ENCODE results near the gene FAM227A. TPM values are rescaled to one million over a fixed set of nuclear protein-coding genes. Genes with fewer than 3 reads are reported as not detected.

The FAM227A gene
- total and polyA plus RNA-seq, 2 of the 13 experiments (the other 11 are each of a cell fraction or from before 2014, with no cell fraction given) = 1.0 to 1.5 TPM

DNA sequence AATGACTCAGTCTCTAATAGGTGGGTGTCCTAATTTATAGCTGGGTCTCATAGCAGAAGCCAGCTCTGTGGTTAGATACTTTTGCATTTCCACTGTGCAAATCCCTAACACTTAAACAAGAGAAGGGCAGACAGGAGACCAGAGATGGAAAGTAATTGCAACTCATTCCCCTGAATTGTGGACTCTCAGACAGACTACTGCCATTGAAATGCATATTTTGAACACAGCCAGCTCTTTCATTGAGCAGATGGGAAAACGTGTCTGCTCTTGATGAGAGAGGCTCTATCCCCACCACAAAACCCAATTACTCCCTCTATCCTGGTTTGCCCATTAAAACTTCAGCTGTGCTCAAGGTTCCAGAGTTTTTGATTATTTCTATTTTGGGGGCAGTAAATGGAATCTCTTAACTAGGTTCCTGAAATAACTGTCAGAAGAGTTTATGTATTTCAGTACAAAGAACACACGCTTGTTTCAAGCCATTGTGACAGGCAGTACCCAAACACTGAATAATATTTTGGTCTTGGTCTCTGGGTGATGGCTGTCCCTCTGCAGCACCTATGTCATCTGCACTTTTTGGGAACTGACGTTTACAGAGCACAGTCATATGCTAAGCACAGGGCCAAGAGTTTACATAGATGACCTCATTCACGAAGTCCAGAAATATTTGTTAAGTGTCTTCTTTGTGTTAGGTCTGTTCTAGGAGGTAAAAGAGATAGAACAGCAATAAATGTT lies 41.7 kb downstream of the FAM227A start:
- no TSS peak for BruUV-seq (replicated peaks)
- POLR2A ChIA-PET = no interaction called here
- Histone ChIP-seq H3K27me3 (ENCODE audit: control insufficient read depth in 1 of 2, insufficient read depth in 2 of 2, low read length in 2 of 2) (no peaks in the 10 kb centered on the region), H3K4me2 (ENCODE audit: low read depth, low read length) (no peak overlapping the region), H3K4me1 (ENCODE audit: insufficient read depth, low read length) (peaks cover 12% of the 10 kb centered on the region), H3K4me3 (replicated peaks in 1 of 3; ENCODE audit: insufficient read depth in 1 of 3, low read depth in 2 of 3, low read length in 3 of 3) (no peak overlapping the region), H3K27ac (ENCODE audit: extremely low read length, insufficient read depth, low read length) (no peak overlapping the region), H4K20me1 (ENCODE audit: insufficient read depth, low read length) (no peaks in the 10 kb centered on the region; the same call in 1 of the 2 replicates), H3K36me3 (replicated peaks in 1 of 2; ENCODE audit: control insufficient read depth in 1 of 2, insufficient read depth in 2 of 2, low read length in 2 of 2) (no peaks in the 10 kb centered on the region), H3K9me3 (ENCODE audit: low read length) (no peaks in the 10 kb centered on the region), H2AFZ (ENCODE audit: low read length) (no peak overlapping the region), H3K79me2 (ENCODE audit: insufficient read depth, low read length) (no peaks in the 10 kb centered on the region), H3K9ac (ENCODE audit: insufficient read depth, low read depth, low read length) (no peak overlapping the region)
- 42% methylated on average over 4 of the region's 4 CpGs for WGBS (ENCODE audit: low lambda C conversion rate)
- no peak for FAIRE-seq
- CTCF ChIA-PET (ENCODE audit: low intra/inter-chr PET ratio, low total read pairs) = no interaction called here
- intact Hi-C loops (cut with micrococcal nuclease; ENCODE audit: unreplicated experiment) = no loop called here
- peak; percentile 32 for DNase-seq (ENCODE audit: low spot score)
- TF ChIP-seq ATF2 (CRISPR knock-in tag; IDR thresholded peaks at IDR 0.05) (0 out of 2 replicates have a peak, but pooled peaks have one; percentile 35), FOSL2 (CRISPR knock-in tag; IDR thresholded peaks at IDR 0.05) (0 out of 2 replicates have a peak, but pooled peaks have one; percentile 7), GTF2F1 (IDR thresholded peaks at IDR 0.05; ENCODE audit: low read length) (no peak), HNRNPK (IDR thresholded peaks at IDR 0.05; ENCODE audit: low read depth, low read length, poor library complexity, severe bottlenecking) (no peak), ZNF205 (CRISPR knock-in tag; IDR thresholded peaks at IDR 0.05) (peak; percentile 91), ELF3 (CRISPR knock-in tag; IDR thresholded peaks at IDR 0.05) (no peak), ZC3H4 (CRISPR knock-in tag; IDR thresholded peaks at IDR 0.05; ENCODE audit: borderline replicate concordance) (no peak), ATF7 (IDR thresholded peaks at IDR 0.05) (peak; percentile 47; the same call in 1 of the 2 replicates), ATF7 (CRISPR knock-in tag; IDR thresholded peaks at IDR 0.05) (no peak), HOMEZ (CRISPR knock-in tag; IDR thresholded peaks at IDR 0.05; ENCODE audit: low read depth) (0 out of 2 replicates have a peak, but pooled peaks have one; percentile 39), ATAD3A (CRISPR knock-in tag; IDR thresholded peaks at IDR 0.05) (no peak), FOXA1 (IDR thresholded peaks at IDR 0.05) (no peak), FOXA1 (CRISPR knock-in tag; IDR thresholded peaks at IDR 0.05) (peak; percentile 25; the same call in 1 of the 2 replicates), THAP7 (CRISPR knock-in tag; IDR thresholded peaks at IDR 0.05) (no peak)
- TF ChIP-seq, protein P1, sequence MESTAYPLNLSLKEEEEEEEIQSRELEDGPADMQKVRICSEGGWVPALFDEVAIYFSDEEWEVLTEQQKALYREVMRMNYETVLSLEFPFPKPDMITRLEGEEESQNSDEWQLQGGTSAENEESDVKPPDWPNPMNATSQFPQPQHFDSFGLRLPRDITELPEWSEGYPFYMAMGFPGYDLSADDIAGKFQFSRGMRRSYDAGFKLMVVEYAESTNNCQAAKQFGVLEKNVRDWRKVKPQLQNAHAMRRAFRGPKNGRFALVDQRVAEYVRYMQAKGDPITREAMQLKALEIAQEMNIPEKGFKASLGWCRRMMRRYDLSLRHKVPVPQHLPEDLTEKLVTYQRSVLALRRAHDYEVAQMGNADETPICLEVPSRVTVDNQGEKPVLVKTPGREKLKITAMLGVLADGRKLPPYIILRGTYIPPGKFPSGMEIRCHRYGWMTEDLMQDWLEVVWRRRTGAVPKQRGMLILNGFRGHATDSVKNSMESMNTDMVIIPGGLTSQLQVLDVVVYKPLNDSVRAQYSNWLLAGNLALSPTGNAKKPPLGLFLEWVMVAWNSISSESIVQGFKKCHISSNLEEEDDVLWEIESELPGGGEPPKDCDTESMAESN (CRISPR knock-in tag; conservative IDR thresholded peaks at IDR 0.05) = no peak
- TF ChIP-seq, protein P2, sequence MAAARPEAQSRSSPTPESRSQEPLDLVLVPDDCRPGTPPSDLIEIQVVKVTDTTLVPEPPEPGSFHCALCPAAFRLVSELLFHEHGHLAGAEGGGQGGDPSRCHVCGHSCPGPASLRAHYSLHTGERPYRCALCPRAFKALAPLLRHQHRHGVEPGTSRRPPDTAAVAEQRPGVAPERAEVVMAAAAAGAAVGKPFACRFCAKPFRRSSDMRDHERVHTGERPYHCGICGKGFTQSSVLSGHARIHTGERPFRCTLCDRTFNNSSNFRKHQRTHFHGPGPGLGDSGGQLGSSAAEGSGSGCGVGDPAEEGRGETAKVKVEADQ (CRISPR knock-in tag; IDR thresholded peaks at IDR 0.05; ENCODE audit: borderline replicate concordance) = no peak
- in situ Hi-C loops (cut with HindIII; ENCODE audit: extremely low pct_ligation_motif_present, low pct_unique_long_range_greater_than_20kb) = no loop called here
- no peak; the same call in 2 of the 3 replicates for ATAC-seq

Measured in HepG2 (cell line).